ENCODE data around the gene IFNG.

The IFNG gene

DNA sequence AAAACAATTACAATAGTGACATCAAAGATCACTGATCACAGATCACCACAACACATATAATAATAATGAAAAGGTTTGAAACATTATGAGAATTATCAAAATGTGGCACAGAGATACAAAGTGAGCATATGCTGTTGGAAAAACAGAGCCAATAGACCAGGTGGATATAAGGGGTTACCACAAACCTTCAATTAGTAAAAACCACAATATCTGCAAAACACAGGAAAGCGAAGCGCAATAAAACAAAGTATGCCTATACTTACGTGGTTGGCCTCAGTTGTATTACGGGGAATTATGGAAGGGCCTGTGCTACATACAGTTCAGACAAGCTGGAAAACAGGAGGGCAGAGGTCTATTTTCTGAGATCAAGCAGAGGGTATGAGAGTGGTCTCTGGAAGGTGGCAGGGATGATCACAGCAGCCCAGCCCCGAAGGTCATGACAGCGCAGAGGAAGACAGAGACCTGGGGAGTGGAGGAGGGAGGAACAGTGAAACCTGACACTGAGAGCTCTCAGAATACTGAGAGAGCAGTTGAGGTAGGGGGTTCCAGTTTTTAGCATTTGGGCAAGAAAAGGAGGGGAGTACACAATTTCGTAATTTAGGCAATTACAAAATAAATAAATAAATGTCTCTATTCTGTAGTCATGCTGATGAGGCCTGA, 41.3 kb downstream of the IFNG start:
- no peak overlapping the region for H3K4me3 ChIP-seq (ENCODE audit: low read depth, low read length)
- TF ChIP-seq CTCF (conservative IDR thresholded peaks at IDR 0.05; ENCODE audit: low read depth, low read length): no peak
- DNase-seq (ENCODE audit: low read depth): no peak

DNA sequence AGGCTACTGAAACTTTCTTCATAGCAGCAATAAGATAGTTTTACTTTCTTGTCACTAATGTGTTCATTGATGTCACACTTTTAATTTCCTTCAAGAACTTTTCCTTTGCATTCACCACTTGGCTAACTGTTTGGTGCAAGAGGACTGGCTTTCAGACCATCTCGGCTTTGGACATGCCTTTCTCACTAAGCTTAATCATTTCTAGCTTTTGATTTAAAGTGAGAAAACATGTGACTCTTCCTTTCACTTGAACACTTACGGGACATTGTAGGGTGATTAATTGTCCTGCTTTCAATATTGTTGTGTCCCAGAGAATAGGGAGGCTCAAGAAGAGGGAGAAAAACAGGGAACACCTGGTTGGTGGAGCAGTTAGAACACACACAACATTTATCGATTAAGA, 41.9 kb downstream of the IFNG start:
- H3K4me3 ChIP-seq (ENCODE audit: low read depth, low read length): no peak overlapping the region
- TF ChIP-seq CTCF (conservative IDR thresholded peaks at IDR 0.05; ENCODE audit: low read depth, low read length): no peak
- DNase-seq (ENCODE audit: low read depth): no peak

GRCh38 chr12:68115281-68115680, 44.3 kb downstream of the IFNG start:
- DNase-seq (ENCODE audit: low read depth): no peak
- no peak overlapping the region for H3K4me3 ChIP-seq (ENCODE audit: low read depth, low read length)
- TF ChIP-seq CTCF (conservative IDR thresholded peaks at IDR 0.05; ENCODE audit: low read depth, low read length): no peak

DNA sequence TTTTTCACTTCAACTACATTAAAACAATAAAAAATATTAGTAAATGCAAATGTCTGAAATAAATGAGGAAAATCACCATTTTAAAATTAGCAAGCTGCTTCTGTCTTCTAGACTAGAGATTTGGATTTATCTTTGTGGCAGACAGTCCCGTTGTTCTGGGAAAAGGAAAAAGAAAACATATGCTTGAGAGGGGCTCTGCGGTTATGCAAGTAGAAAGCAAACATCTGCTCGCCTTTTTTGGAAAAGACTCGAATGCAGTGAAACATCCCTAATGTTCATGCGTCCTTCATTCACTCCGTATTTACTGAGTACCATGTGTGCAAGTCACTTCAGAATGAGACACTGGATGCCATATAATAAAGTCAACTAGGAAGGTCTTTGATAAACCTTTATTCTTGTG, 44.9 kb downstream of the IFNG start:
- no peak for TF ChIP-seq CTCF (conservative IDR thresholded peaks at IDR 0.05; ENCODE audit: low read depth, low read length)
- no peak overlapping the region for H3K4me3 ChIP-seq (ENCODE audit: low read depth, low read length)
- no peak for DNase-seq (ENCODE audit: low read depth)

DNA sequence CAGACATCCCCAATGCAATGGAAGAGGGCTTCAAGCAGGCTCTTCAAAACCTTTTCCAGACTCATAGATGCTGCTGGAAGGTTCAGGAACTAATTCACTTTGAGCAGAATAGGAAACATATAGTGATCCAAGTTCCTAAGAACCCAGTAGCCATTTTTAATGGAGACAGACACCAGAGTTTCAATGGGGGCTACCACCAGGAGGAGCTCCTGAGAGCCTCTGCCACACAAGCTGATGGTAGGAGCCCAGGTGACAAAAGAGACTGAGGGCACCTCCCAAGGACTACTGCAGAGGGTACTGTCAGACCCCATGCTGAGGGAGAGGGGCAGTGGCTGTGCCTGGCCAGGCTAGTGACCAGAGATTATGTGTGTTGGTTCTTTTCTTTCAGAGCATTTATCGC, 45.9 kb downstream of the IFNG start:
- DNase-seq (ENCODE audit: low read depth): no peak
- peak; percentile 48 for TF ChIP-seq CTCF (conservative IDR thresholded peaks at IDR 0.05; ENCODE audit: low read depth, low read length)
- H3K4me3 ChIP-seq (ENCODE audit: low read depth, low read length): no peak overlapping the region

DNA sequence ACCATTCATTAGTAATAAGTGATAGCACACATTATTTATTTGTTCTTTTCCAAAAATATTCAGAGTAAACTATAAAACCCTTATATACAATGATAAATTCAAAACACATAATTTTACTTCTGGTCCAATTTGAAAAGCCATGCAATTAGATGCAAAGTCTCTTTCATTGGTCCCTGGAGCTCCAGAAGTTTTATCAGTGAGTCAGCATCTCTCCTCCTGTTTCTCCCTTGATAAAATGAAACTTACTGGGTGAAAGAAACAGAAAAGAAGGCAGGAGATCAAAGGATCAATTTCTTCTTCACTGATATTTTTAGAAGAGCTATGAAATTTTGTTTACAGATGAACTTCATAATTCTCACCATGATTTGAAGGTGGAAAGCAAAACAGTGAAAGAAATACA, 47.5 kb downstream of the IFNG start:
- no peak for TF ChIP-seq CTCF (conservative IDR thresholded peaks at IDR 0.05; ENCODE audit: low read depth, low read length)
- DNase-seq (ENCODE audit: low read depth): peak; percentile 15
- H3K4me3 ChIP-seq (ENCODE audit: low read depth, low read length): no peak overlapping the region

DNA sequence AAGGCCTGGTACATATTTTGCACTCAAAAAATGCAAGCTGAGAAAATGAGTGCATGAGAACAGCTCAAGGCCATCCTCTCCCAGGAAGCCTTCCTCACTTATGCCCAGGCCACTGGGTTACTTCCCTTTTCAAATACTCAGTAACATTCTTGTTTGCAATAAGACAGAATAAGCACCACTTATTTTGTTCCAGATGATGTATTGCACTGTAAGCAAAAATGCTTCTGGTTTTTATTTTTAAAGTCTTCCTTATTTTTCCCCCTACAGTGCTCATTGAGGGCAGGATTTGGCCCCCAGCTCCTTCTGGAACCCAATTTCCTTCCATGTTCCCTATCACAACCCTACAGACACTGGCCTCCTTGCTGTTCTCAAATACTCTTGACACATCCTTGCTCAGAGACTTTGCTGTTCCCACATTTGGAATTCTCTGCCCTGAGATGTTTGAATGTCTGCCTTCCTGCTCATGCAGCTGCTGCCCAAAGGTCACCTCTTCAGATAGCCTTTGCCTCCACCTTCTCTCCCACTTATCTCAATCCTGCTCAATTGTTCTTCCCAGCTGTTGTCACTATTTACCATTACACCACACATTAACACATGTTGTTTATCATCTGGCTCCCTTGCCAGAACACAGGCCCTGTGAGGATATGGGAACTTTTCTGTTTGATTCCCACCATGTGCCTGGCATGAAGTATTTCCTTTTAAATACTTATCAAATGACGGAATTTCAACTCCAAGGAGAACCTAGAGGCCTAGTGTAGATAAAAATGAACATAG, 49.9 kb downstream of the IFNG start:
- H3K4me3 ChIP-seq (ENCODE audit: low read depth, low read length): no peak overlapping the region
- no peak for TF ChIP-seq CTCF (conservative IDR thresholded peaks at IDR 0.05; ENCODE audit: low read depth, low read length)
- peak; percentile 4 for DNase-seq (ENCODE audit: low read depth)
